Measurements from ENCODE around the gene GORAB.
A peak's percentile ranks its signal among the peaks of the same experiment; 100 is the strongest.

Gene GORAB

GRCh38 chr1:170520601-170521000 lies 11.4 kb upstream of the GORAB start:
- H3K4me3 ChIP-seq (ENCODE audit: low read depth, low read length) = no peak overlapping the region
- DNase-seq (ENCODE audit: low read depth) = no peak
- no peak for TF ChIP-seq CTCF (conservative IDR thresholded peaks at IDR 0.05; ENCODE audit: low read depth, low read length)

- H3K4me3 ChIP-seq (ENCODE audit: low read depth, low read length) = no peak overlapping the region
- no peak for DNase-seq (ENCODE audit: low read depth)
- TF ChIP-seq CTCF (conservative IDR thresholded peaks at IDR 0.05; ENCODE audit: low read depth, low read length) = no peak
These were observed 10.1 kb upstream of the GORAB start for GRCh38 chr1:170521818-170522217.

GRCh38 chr1:170530972-170531757 lies 801 bp upstream of the GORAB start:
- DNase-seq (ENCODE audit: low read depth) = peak; percentile 23
- peak overlapping the region; percentile 84 for H3K4me3 ChIP-seq (ENCODE audit: low read depth, low read length)
- no peak for TF ChIP-seq CTCF (conservative IDR thresholded peaks at IDR 0.05; ENCODE audit: low read depth, low read length)

- no peak for TF ChIP-seq CTCF (conservative IDR thresholded peaks at IDR 0.05; ENCODE audit: low read depth, low read length)
- H3K4me3 ChIP-seq (ENCODE audit: low read depth, low read length) = peak overlapping the region; percentile 84
- peak; percentile 77 for DNase-seq (ENCODE audit: low read depth)
These were observed 1.3 kb downstream of the GORAB start for GRCh38 chr1:170533298-170533697.

GRCh38 chr1:170534626-170535147 lies 2.7 kb downstream of the GORAB start:
- no peak overlapping the region for H3K4me3 ChIP-seq (ENCODE audit: low read depth, low read length)
- DNase-seq (ENCODE audit: low read depth) = no peak
- TF ChIP-seq CTCF (conservative IDR thresholded peaks at IDR 0.05; ENCODE audit: low read depth, low read length) = no peak

- no peak for DNase-seq (ENCODE audit: low read depth)
- no peak overlapping the region for H3K4me3 ChIP-seq (ENCODE audit: low read depth, low read length)
- no peak for TF ChIP-seq CTCF (conservative IDR thresholded peaks at IDR 0.05; ENCODE audit: low read depth, low read length)
These were observed 3.5 kb downstream of the GORAB start for GRCh38 chr1:170535418-170535817.

Measured in choroid plexus epithelial cell (primary cell).